Glomerular visceral epithelial cell (primary cell): ENCODE data around the gene PDZRN3.

Source experiments
- DNase-seq: peaks from one replicate; pipeline ENCODE4 v3.0.0-alpha.2; 2016; ENCODE audit errors: extremely low spot score

Gene PDZRN3

GRCh38 chr3:73384091-73384906, 240.4 kb downstream of the PDZRN3 start:
- no peak for DNase-seq

- DNase-seq: no peak
Observed at GRCh38 chr3:73383470-73384049, 241.2 kb downstream of the PDZRN3 start.

GRCh38 chr3:73381551-73381950, 243.2 kb downstream of the PDZRN3 start:
- DNase-seq: no peak

GRCh38 chr3:73380735-73381532, 243.8 kb downstream of the PDZRN3 start:
- DNase-seq: no peak

- no peak for DNase-seq
Observed at GRCh38 chr3:73379465-73379864, 245.3 kb downstream of the PDZRN3 start.

GRCh38 chr3:73378207-73378606, 246.5 kb downstream of the PDZRN3 start:
- no peak for DNase-seq

- DNase-seq: no peak
Observed at GRCh38 chr3:73365756-73366397, 258.9 kb downstream of the PDZRN3 start.

- DNase-seq: no peak
Observed at GRCh38 chr3:73364517-73364916, 260.2 kb downstream of the PDZRN3 start.

GRCh38 chr3:73363093-73363492, 261.6 kb downstream of the PDZRN3 start:
- DNase-seq: no peak

- no peak for DNase-seq
Observed at GRCh38 chr3:73361591-73361990, 263.1 kb downstream of the PDZRN3 start.

- no peak for DNase-seq
Observed at GRCh38 chr3:73353649-73354217, 271.0 kb downstream of the PDZRN3 start.

GRCh38 chr3:73352841-73353645, 271.7 kb downstream of the PDZRN3 start:
- DNase-seq: no peak

- DNase-seq: no peak
Observed at GRCh38 chr3:73351423-73352071, 273.2 kb downstream of the PDZRN3 start.

- no peak for DNase-seq
Observed at GRCh38 chr3:73350996-73351395, 273.7 kb downstream of the PDZRN3 start.

- DNase-seq: no peak
Observed at GRCh38 chr3:73349657-73350056, 275.1 kb downstream of the PDZRN3 start.

- no peak for DNase-seq
Observed at GRCh38 chr3:73342077-73342476, 282.7 kb downstream of the PDZRN3 start.

GRCh38 chr3:73341272-73341935, 283.3 kb downstream of the PDZRN3 start:
- DNase-seq: no peak

- no peak for DNase-seq
Observed at GRCh38 chr3:73332558-73332957, 292.2 kb downstream of the PDZRN3 start.
